ENCODE measurements around the gene LRFN4. TPM values are rescaled to one million over a fixed set of nuclear protein-coding genes. Genes with fewer than 3 reads are reported as not detected.

LRFN4 gene
- total and polyA plus RNA-seq, 2 of the 13 experiments (the other 11 are each of a cell fraction or from before 2014, with no cell fraction given): 1.3 to 6.8 TPM

DNA sequence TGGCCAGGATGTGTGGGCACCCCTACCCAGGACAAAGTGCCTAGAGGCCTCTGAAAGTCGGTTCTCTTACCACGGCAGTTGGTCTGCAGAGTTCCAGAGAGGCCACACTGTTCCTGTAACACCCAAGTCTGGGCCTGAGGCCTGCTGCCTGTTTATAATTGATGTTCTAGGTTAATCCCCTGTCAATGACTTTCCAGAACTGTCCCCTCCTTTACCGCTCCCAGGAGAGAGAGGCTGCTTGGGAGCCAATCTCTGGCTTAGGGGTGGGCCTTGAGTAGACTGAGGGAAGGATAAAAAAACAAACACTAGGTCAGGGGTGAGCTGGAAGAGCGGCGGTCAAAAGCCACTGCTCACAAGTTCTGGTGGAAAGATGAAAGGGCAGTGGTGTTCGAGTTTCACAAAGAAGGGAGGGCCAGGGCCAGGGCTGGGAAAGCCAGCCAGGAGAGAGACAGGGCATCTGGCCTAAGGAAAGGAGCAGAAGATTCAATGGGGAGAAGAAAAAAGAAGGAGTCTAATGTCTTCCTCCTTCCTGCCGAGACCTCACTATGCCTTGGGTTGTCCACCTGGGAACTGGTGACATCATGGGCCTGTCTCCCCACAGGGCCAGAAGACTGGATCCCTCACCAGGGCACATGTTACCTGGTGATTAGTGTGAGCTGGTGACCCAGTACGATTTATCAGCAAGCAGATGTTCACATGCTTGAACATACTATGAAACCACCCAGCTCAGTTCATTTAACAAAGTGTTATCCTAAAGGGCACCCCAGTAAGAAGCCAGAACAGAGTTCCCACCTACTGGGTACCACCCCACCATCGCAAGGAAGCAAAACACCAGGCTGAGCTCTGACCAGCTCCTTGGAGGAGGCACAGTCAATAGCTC is 51.1 kb downstream of the LRFN4 start (continued):
- TF ChIP-seq KDM5A (IDR thresholded peaks at IDR 0.05; ENCODE audit: borderline replicate concordance, low read length): no peak
- TF ChIP-seq, protein P1, sequence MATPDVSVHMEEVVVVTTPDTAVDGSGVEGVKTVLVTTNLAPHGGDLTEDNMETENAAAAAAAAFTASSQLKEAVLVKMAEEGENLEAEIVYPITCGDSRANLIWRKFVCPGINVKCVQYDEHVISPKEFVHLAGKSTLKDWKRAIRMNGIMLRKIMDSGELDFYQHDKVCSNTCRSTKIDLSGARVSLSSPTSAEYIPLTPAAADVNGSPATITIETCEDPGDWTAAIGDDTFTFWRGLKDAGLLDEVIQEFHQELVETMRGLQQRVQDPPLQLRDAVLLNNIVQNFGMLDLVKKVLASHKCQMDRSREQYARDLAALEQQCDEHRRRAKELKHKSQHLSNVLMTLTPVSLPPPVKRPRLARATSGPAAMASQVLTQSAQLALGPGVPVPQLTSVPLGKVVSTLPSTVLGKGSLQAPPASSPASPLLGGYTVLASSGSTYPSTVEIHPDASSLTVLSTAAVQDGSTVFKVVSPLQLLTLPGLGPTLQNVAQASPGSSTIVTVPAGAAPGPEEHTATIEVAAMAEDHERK (CRISPR knock-in tag; IDR thresholded peaks at IDR 0.05; ENCODE audit: low read depth): no peak
- TF ChIP-seq REL (CRISPR knock-in tag; conservative IDR thresholded peaks at IDR 0.05): no peak
- TF ChIP-seq, protein P2, sequence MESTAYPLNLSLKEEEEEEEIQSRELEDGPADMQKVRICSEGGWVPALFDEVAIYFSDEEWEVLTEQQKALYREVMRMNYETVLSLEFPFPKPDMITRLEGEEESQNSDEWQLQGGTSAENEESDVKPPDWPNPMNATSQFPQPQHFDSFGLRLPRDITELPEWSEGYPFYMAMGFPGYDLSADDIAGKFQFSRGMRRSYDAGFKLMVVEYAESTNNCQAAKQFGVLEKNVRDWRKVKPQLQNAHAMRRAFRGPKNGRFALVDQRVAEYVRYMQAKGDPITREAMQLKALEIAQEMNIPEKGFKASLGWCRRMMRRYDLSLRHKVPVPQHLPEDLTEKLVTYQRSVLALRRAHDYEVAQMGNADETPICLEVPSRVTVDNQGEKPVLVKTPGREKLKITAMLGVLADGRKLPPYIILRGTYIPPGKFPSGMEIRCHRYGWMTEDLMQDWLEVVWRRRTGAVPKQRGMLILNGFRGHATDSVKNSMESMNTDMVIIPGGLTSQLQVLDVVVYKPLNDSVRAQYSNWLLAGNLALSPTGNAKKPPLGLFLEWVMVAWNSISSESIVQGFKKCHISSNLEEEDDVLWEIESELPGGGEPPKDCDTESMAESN (CRISPR knock-in tag; conservative IDR thresholded peaks at IDR 0.05): 0 out of 2 replicates have a peak, but pooled peaks have one; percentile 8
- TF ChIP-seq HMG20B (CRISPR knock-in tag; conservative IDR thresholded peaks at IDR 0.05): 0 out of 2 replicates have a peak, but pooled peaks have one; percentile 47
- peak; percentile 72; the same call in 1 of the 2 replicates for TF ChIP-seq BORCS8-MEF2B (CRISPR knock-in tag; IDR thresholded peaks at IDR 0.05)
- 0 out of 2 replicates have a peak, but pooled peaks have one; percentile 38 for TF ChIP-seq ZNF441 (CRISPR knock-in tag; IDR thresholded peaks at IDR 0.05; ENCODE audit: borderline replicate concordance)
- TF ChIP-seq KLF16 (CRISPR knock-in tag; IDR thresholded peaks at IDR 0.05): peak in 1 of 2 experiments; percentile 55; a peak in 1 of 4 replicates
- peak; percentile 69; the same call in 1 of the 2 replicates for TF ChIP-seq HNF4G (IDR thresholded peaks at IDR 0.05; ENCODE audit: borderline replicate concordance, low read depth, low read length)
- peak; percentile 20; the same call in 1 of the 2 replicates for TF ChIP-seq HNF4G (CRISPR knock-in tag; IDR thresholded peaks at IDR 0.05; ENCODE audit: borderline replicate concordance, low read depth)
- TF ChIP-seq POLR2AphosphoS5 (IDR thresholded peaks at IDR 0.05; ENCODE audit: low read depth, low read length): peak; percentile 47; the same call in 1 of the 2 replicates
- no peak for TF ChIP-seq HDAC6 (IDR thresholded peaks at IDR 0.05; ENCODE audit: low read depth, low read length)
- peak; percentile 43; the same call in 1 of the 2 replicates for TF ChIP-seq ZNF891 (CRISPR knock-in tag; IDR thresholded peaks at IDR 0.05)
- peak; percentile 89 for TF ChIP-seq RARA (CRISPR knock-in tag; IDR thresholded peaks at IDR 0.05)
- 0 out of 2 replicates have a peak, but pooled peaks have one; percentile 34 for TF ChIP-seq TBX2 (CRISPR knock-in tag; IDR thresholded peaks at IDR 0.05; ENCODE audit: borderline replicate concordance)
- peak; percentile 87 for TF ChIP-seq SIX1 (CRISPR knock-in tag; IDR thresholded peaks at IDR 0.05; ENCODE audit: borderline replicate concordance)
- 0 out of 2 replicates have a peak, but pooled peaks have one; percentile 28 for TF ChIP-seq POGZ (CRISPR knock-in tag; IDR thresholded peaks at IDR 0.05)
- peak; percentile 68 for TF ChIP-seq ZFY (CRISPR knock-in tag; IDR thresholded peaks at IDR 0.05)
- 0 out of 2 replicates have a peak, but pooled peaks have one; percentile 37 for TF ChIP-seq MYC (CRISPR knock-in tag; IDR thresholded peaks at IDR 0.05; ENCODE audit: borderline replicate concordance)
- TF ChIP-seq NR2F2 (IDR thresholded peaks at IDR 0.05; ENCODE audit: borderline replicate concordance, low read depth): peak; percentile 67
- no peak for TF ChIP-seq ZNF225 (CRISPR knock-in tag; IDR thresholded peaks at IDR 0.05)
- TF ChIP-seq, protein P3, sequence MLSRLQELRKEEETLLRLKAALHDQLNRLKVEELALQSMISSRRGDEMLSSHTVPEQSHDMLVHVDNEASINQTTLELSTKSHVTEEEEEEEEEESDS (CRISPR knock-in tag; IDR thresholded peaks at IDR 0.05; ENCODE audit: borderline replicate concordance): 0 out of 2 replicates have a peak, but pooled peaks have one; percentile 42
- peak; percentile 33; the same call in 1 of the 2 replicates for TF ChIP-seq TAF1 (CRISPR knock-in tag; IDR thresholded peaks at IDR 0.05)
- TF ChIP-seq ZNF724P (CRISPR knock-in tag; IDR thresholded peaks at IDR 0.05; ENCODE audit: borderline replicate concordance): 0 out of 2 replicates have a peak, but pooled peaks have one; percentile 54
- no peak for TF ChIP-seq MAFG (CRISPR knock-in tag; IDR thresholded peaks at IDR 0.05)
